Smooth muscle cell (in vitro differentiated cells): ENCODE results near the gene RSPH9. TPM values are rescaled to one million over a fixed set of nuclear protein-coding genes. Genes with fewer than 3 reads are reported as not detected.

ENCODE experiments used
- DNase-seq: peaks from one replicate; lab custom pipeline; 2025; ENCODE audit not compliant: unreplicated experiment; lab: John Stamatoyannopoulos, UW
- H2AFZ ChIP-seq: fragments of 200-600 bp; sonication (generic); 2 replicates; pipeline ENCODE4 v1.6.0; 2016; ENCODE audit warnings: antibody characterized with exemption, low read depth, mild to moderate bottlenecking
- H3F3A ChIP-seq: fragments of 200-600 bp; sonication (generic); 2 replicates; pipeline ENCODE4 v1.6.0; 2017; ENCODE audit warnings: antibody characterized with exemption, low read depth
- H3K27ac ChIP-seq: fragments of 200-600 bp; sonication (generic); 2 replicates; pipeline ENCODE4 v1.5.1; 2016; ENCODE audit warnings: low read depth, mild to moderate bottlenecking
- H3K27me3 ChIP-seq: fragments of 200-600 bp; sonication (generic); 2 replicates; pipeline ENCODE4 v1.6.1; 2016; ENCODE audit warnings: low read depth, mild to moderate bottlenecking
- H3K36me3 ChIP-seq: fragments of 200-600 bp; sonication (generic); 2 replicates; pipeline ENCODE4 v1.5.1; 2016; ENCODE audit warnings: low read depth
- H3K4me1 ChIP-seq: fragments of 200-600 bp; sonication (generic); 2 replicates; pipeline ENCODE4 v1.5.1; 2016; ENCODE audit warnings: low read depth
- H3K4me2 ChIP-seq: fragments of 200-600 bp; sonication (generic); 2 replicates; pipeline ENCODE4 v1.6.0; 2016; ENCODE audit warnings: mild to moderate bottlenecking
- H3K4me3 ChIP-seq: fragments of 200-600 bp; sonication (generic); 2 replicates; pipeline ENCODE4 v1.5.1; 2016; ENCODE audit warnings: mild to moderate bottlenecking
- H3K79me2 ChIP-seq: fragments of 200-600 bp; sonication (generic); 2 replicates; pipeline ENCODE4 v1.6.0; 2016; ENCODE audit warnings: low read depth, mild to moderate bottlenecking
- H3K9ac ChIP-seq: fragments of 200-600 bp; sonication (generic); 2 replicates; pipeline ENCODE4 v1.6.0; 2016; ENCODE audit warnings: low read depth
- H3K9me3 ChIP-seq: fragments of 200-600 bp; sonication (generic); replicated peaks from 2 replicates; pipeline ENCODE4 v1.5.1; 2016; ENCODE audit warnings: low read depth
- H4K20me1 ChIP-seq: fragments of 200-600 bp; sonication (generic); 2 replicates; pipeline ENCODE4 v1.6.0; 2016; ENCODE audit warnings: low read depth
- WGBS: methylation state at CpG from one replicate; pipeline ENCODE4 v1.1.7; 2016; ENCODE audit warnings: low lambda C conversion rate; 5-methylcytosine and 5-hydroxymethylcytosine counted together
- polyA plus RNA-seq: library from polyadenylated mRNA; unstranded; fragments of >200 nt; fragmentation: Nextera tagmentation; extraction: Ambion mirVana; gene quantifications from 2 replicates; pipeline ENCODE4 v1.2.1, GENCODE V29; 2016
- total RNA-seq: library from RNA; depleted of rRNA; stranded (reverse); fragments of >200 nt; gene quantifications from 2 replicates; pipeline ENCODE4 v1.2.3, GENCODE V29; 2014
- TF ChIP-seq, protein P1 (sequence below): fragments of 200-600 bp; sonication (generic); IDR thresholded peaks from 2 replicates; pipeline ENCODE4 v1.5.1; 2017; ENCODE audit warnings: borderline replicate concordance, mild to moderate bottlenecking, antibody characterized with exemption; ENCODE audit not compliant: insufficient read depth, poor library complexity, severe bottlenecking

The RSPH9 gene
- total and polyA plus RNA-seq, 2 experiments from 2014 or later = 1.9 to 2.5 TPM

DNA sequence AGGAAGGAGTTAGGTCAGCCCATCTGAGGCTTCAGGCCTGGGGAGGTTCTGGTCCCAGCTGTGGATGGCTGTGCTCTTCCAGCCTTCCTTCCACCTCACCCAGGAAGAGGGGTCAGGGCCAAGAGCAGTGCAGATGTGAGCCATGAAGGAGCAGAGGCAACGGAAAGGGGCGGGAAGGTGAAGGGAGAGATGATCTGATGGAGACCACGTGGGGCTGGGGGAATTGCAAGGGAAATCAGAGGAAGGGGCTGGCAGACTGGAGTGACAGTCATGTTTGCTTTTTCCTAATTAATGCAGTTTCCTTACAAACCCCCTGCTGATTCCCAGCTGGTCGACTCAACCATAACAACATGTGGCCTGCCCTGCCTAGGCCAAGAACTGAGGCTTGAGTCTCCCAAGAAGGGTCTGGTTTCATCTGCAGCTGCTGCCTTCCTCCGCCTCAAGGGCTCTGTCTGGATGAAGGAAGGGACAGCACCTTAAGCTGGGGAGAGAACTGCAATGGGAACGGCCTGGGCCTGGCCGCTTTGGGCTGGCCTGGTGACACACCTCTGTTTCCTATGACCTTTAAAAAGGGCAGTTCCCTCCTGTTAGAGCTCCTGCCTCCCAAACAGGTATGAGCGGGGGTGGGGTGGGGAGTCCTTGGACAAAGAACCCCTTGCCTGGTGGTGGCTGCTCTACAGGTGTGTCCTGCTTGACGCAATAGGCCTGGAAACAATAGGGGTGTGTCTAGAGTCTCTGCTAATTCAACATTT lies 50.6 kb downstream of the RSPH9 start:
- Histone ChIP-seq H3K79me2 (no peaks in the 10 kb centered on the region), H3K9ac (no peak overlapping the region), H3K27ac (no peak overlapping the region), H3K27me3 (no peaks in the 10 kb centered on the region), H3K4me1 (peaks cover 21% of the 10 kb centered on the region), H3K9me3 (no peaks in the 10 kb centered on the region), H3K4me3 (no peak overlapping the region), H3K4me2 (no peak overlapping the region), H3F3A (peaks cover 10% of the 10 kb centered on the region), H2AFZ (no peak overlapping the region), H4K20me1 (no peaks in the 10 kb centered on the region), H3K36me3 (no peaks in the 10 kb centered on the region)
- TF ChIP-seq, protein P1, sequence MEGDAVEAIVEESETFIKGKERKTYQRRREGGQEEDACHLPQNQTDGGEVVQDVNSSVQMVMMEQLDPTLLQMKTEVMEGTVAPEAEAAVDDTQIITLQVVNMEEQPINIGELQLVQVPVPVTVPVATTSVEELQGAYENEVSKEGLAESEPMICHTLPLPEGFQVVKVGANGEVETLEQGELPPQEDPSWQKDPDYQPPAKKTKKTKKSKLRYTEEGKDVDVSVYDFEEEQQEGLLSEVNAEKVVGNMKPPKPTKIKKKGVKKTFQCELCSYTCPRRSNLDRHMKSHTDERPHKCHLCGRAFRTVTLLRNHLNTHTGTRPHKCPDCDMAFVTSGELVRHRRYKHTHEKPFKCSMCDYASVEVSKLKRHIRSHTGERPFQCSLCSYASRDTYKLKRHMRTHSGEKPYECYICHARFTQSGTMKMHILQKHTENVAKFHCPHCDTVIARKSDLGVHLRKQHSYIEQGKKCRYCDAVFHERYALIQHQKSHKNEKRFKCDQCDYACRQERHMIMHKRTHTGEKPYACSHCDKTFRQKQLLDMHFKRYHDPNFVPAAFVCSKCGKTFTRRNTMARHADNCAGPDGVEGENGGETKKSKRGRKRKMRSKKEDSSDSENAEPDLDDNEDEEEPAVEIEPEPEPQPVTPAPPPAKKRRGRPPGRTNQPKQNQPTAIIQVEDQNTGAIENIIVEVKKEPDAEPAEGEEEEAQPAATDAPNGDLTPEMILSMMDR = no peak
- no peak for DNase-seq
- WGBS = 74% methylated on average over 9 of the region's 9 CpGs

DNA sequence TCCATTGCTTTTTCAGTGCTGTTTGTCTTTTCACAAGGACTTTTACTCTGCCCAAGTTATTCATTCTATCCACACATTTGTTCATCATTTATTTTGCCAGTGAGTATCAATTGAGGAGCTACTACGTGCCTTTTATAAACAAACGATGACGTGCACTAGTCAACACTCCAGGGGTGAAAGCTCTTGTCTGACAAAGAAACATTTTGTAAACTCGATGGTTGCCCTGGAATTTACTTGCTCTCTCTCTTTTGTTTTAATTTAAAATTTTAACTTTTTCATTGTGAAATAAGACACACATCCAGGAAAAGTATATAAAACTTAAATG lies 51.1 kb downstream of the RSPH9 start:
- no peaks in the 10 kb centered on the region for H3K9me3 ChIP-seq
- H4K20me1 ChIP-seq = no peaks in the 10 kb centered on the region
- no peak overlapping the region for H3K27ac ChIP-seq
- peaks cover 21% of the 10 kb centered on the region for H3K4me1 ChIP-seq
- no peak overlapping the region for H3K4me2 ChIP-seq
- no peak overlapping the region for H2AFZ ChIP-seq
- no peak overlapping the region for H3K4me3 ChIP-seq
- H3K9ac ChIP-seq = no peak overlapping the region
- peaks cover 10% of the 10 kb centered on the region for H3F3A ChIP-seq
- H3K27me3 ChIP-seq = no peaks in the 10 kb centered on the region
- 65% methylated on average over 4 of the region's 4 CpGs for WGBS
- no peaks in the 10 kb centered on the region for H3K36me3 ChIP-seq
- TF ChIP-seq, protein P1 = no peak
- DNase-seq = no peak
- H3K79me2 ChIP-seq = no peaks in the 10 kb centered on the region

DNA sequence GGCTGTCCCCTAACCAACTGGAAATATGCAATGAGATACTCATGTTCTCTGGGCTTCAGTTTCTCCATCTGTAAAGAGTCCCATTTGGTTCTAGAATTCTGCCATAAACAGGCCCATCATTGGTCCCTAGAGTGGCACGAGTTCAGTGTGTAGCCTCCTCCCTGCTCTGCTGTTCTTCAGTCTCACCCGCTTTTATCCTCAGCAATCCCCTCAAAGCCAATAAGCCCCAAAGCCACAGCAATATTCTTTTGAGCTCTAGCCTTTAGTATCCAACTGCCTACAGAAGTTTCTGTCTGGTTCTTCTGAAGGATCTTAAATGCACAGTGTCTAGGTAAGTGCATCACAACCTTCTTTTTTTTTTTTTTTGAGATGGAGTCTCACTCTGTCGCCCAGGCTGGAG lies 52.6 kb downstream of the RSPH9 start:
- WGBS = 27% methylated on average over 3 of the region's 3 CpGs
- Histone ChIP-seq H3K79me2 (no peaks in the 10 kb centered on the region), H3K9me3 (no peaks in the 10 kb centered on the region), H3K27ac (no peak overlapping the region), H4K20me1 (no peaks in the 10 kb centered on the region), H3K4me1 (peaks cover 29% of the 10 kb centered on the region), H3K36me3 (no peaks in the 10 kb centered on the region), H3K4me2 (no peak overlapping the region), H3K9ac (no peak overlapping the region), H2AFZ (no peak overlapping the region), H3K27me3 (no peaks in the 10 kb centered on the region), H3K4me3 (no peak overlapping the region), H3F3A (peaks cover 19% of the 10 kb centered on the region)
- no peak for DNase-seq
- TF ChIP-seq, protein P1 = no peak
